Breast epithelium (tissue), 4 donors: ENCODE results near the gene DNAH17. TPM values are rescaled to one million over a fixed set of nuclear protein-coding genes. Genes with fewer than 3 reads are reported as not detected.

Experiments used
- DNase-seq, 2 donors: peaks; one replicate each; pipeline ENCODE4 v3.0.0-alpha.2; 2019; ENCODE audit warnings: low spot score in 2 of 2
- H3K27ac ChIP-seq, 2 donors: fragments of 200-600 bp; sonication (generic) in 1 of 2; one replicate each; pipeline ENCODE4 v1.5.1; 2016 to 2019; ENCODE audit warnings: mild to moderate bottlenecking in 1 of 2
- H3K27me3 ChIP-seq, 2 donors: fragments of 200-600 bp; sonication (generic) in 1 of 2; one replicate each; pipeline versions ENCODE4 v1.5.1 to v1.6.0; 2017 to 2019; ENCODE audit warnings: control low read depth in 1 of 2, mild to moderate bottlenecking in 1 of 2
- H3K36me3 ChIP-seq: fragments of 200-600 bp; one replicate; pipeline ENCODE4 v1.5.1; 2019
- H3K4me1 ChIP-seq, 2 donors: fragments of 200-600 bp; sonication (generic); one replicate each; pipeline ENCODE4 v1.5.1; 2016 to 2019; ENCODE audit warnings: control low read depth in 1 of 2
- H3K4me3 ChIP-seq, 3 donors: fragments of 200-600 bp; sonication (generic); 1 replicate in 2 of 3; 2 replicates in 1 of 3; pipeline ENCODE4 v1.5.1; 2016 to 2019; ENCODE audit warnings: mild to moderate bottlenecking in 3 of 3, moderate library complexity in 2 of 3
- H3K9me3 ChIP-seq, 2 donors: fragments of 200-600 bp; sonication (generic) in 1 of 2; one replicate each; pipeline ENCODE4 v1.5.1; 2016 to 2019; ENCODE audit warnings: control low read depth in 1 of 2
- POLR2A ChIP-seq: fragments of 450-650 bp; IDR thresholded peaks from one replicate; pipeline ENCODE4 v1.6.1; 2016; ENCODE audit warnings: antibody characterized with exemption, mild to moderate bottlenecking, moderate library complexity
- POLR2AphosphoS5 ChIP-seq, 3 donors: sonication (generic); formaldehyde crosslinking; IDR thresholded peaks; one replicate each; pipeline ENCODE4 v1.6.1; 2017; ENCODE audit warnings: antibody characterized with exemption in 3 of 3
- intact Hi-C: fragments of 100-400 bp; cut with DNase I; formaldehyde crosslinking; loops from one replicate; pipeline ENCODE4 v1.15.1; 2023; ENCODE audit warnings: low total_unique reads
- total RNA-seq, 3 donors: library from RNA; depleted of rRNA; stranded (reverse); fragments of >200 nt; gene quantifications; one replicate each; pipeline ENCODE4 v1.1.0, GENCODE V29; 2016
- TF ChIP-seq, protein P1 (sequence below), 3 donors: fragments of 450-650 bp; IDR thresholded peaks; one replicate each; pipeline ENCODE4 v1.5.1; 2016 to 2017; ENCODE audit warnings: antibody characterized with exemption in 3 of 3, mild to moderate bottlenecking in 3 of 3, moderate library complexity in 3 of 3

Gene DNAH17
- total RNA-seq, 3 donors from 2014 or later: 0.15 to 0.33 TPM; not detected in 1

- no peaks in the 10 kb centered on the region for H3K36me3 ChIP-seq
- intact Hi-C loops: no loop called here
- DNase-seq: no peak
- H3K4me3 ChIP-seq: no peak overlapping the region
- H3K27me3 ChIP-seq: no peaks in the 10 kb centered on the region
- H3K4me1 ChIP-seq: no peaks in the 10 kb centered on the region
- H3K9me3 ChIP-seq: no peaks in the 10 kb centered on the region
- no peak overlapping the region for H3K27ac ChIP-seq
- TF ChIP-seq, protein P1, sequence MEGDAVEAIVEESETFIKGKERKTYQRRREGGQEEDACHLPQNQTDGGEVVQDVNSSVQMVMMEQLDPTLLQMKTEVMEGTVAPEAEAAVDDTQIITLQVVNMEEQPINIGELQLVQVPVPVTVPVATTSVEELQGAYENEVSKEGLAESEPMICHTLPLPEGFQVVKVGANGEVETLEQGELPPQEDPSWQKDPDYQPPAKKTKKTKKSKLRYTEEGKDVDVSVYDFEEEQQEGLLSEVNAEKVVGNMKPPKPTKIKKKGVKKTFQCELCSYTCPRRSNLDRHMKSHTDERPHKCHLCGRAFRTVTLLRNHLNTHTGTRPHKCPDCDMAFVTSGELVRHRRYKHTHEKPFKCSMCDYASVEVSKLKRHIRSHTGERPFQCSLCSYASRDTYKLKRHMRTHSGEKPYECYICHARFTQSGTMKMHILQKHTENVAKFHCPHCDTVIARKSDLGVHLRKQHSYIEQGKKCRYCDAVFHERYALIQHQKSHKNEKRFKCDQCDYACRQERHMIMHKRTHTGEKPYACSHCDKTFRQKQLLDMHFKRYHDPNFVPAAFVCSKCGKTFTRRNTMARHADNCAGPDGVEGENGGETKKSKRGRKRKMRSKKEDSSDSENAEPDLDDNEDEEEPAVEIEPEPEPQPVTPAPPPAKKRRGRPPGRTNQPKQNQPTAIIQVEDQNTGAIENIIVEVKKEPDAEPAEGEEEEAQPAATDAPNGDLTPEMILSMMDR (IDR thresholded peaks at IDR 0.05): no peak
- no peak for TF ChIP-seq POLR2AphosphoS5 (IDR thresholded peaks at IDR 0.05)
- TF ChIP-seq POLR2A: no peak
Observed at GRCh38 chr17:78527345-78527744, 49.9 kb downstream of the DNAH17 start.

DNA sequence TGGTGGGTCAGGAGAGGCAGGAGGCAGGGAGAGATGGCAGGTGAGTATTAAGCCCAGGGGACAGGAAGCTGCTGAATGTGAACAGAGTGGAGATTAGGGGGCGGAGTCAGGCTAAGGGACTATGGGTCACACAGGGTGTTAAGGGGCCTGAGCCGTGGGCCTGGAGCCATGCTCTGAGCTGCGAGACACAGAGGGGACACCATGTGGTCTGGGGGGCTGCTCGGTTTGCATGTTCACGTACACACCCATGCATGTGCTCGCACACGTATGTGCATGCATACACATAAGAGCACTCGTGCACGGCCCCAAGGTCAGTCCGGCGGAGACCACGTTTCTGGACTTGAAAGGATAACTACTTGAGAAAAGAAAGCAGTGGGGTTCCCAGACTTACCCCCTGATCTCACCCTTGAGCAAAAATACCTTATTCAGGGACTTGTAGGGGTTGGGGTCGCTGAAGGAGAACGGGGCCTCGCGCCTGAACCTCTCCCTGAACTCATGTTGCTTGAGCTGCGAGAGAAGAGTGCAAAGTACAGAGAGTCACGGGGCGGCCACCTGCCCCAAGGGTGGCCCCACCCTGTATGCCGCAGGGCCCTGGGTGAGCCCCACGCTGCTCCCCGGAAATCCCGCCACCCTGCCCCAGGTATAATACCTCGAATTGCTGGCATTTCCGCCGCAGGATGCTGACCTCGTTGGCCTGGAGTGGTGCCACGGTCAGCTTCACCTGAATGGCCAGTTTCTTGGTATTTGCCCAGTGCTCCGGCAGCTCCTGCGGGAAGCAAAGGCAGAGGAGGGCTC lies 50.8 kb downstream of the DNAH17 start:
- no peaks in the 10 kb centered on the region for H3K27me3 ChIP-seq
- H3K4me3 ChIP-seq: no peak overlapping the region
- intact Hi-C loops: no loop called here
- no peak for DNase-seq
- H3K9me3 ChIP-seq: no peaks in the 10 kb centered on the region
- H3K4me1 ChIP-seq: no peaks in the 10 kb centered on the region
- no peak overlapping the region for H3K27ac ChIP-seq
- H3K36me3 ChIP-seq: no peaks in the 10 kb centered on the region
- TF ChIP-seq POLR2A: no peak
- no peak for TF ChIP-seq POLR2AphosphoS5 (IDR thresholded peaks at IDR 0.05)
- TF ChIP-seq, protein P1 (IDR thresholded peaks at IDR 0.05): no peak

DNA sequence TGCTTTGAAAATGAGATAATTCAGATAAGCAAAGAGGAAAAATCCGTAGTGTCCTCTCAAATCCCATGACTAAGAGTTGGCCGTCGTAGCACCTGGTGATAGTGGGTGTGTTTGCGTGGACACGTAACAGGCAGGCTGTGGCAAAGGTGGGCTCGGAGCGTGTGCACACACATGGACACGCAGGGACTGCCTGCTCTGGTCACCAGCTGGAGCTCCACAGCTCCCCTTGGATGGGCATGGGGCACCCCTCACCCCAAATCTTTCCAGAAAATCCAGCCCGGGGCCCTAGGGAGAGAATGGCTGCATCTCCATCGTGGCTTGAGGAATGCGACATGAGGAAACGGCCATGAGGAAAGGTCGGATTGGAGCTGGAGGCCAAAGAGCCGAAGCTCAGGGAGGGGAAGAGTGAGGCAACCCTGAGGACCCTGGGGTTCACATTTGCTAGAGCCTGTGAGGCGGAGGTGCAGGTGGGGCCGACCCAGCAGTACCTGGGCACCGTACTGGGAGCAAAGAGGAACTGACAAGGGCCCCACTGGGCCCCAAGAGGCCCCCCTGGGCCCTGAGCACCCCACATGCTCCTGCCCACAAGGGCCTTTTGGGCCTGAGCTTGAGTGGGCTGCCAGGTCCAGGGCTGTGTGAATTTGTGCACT lies 51.6 kb downstream of the DNAH17 start:
- no peaks in the 10 kb centered on the region for H3K9me3 ChIP-seq
- no peaks in the 10 kb centered on the region for H3K27me3 ChIP-seq
- no peak for DNase-seq
- no peak overlapping the region for H3K4me3 ChIP-seq
- H3K4me1 ChIP-seq: no peaks in the 10 kb centered on the region
- no peaks in the 10 kb centered on the region for H3K36me3 ChIP-seq
- no peak overlapping the region for H3K27ac ChIP-seq
- intact Hi-C loops: no loop called here
- no peak for TF ChIP-seq POLR2AphosphoS5 (IDR thresholded peaks at IDR 0.05)
- TF ChIP-seq, protein P1 (IDR thresholded peaks at IDR 0.05): no peak
- no peak for TF ChIP-seq POLR2A

GRCh38 chr17:78524870-78525510 lies 52.2 kb downstream of the DNAH17 start:
- no peak for DNase-seq
- Histone ChIP-seq H3K27ac (no peak overlapping the region), H3K4me3 (no peak overlapping the region), H3K27me3 (no peaks in the 10 kb centered on the region), H3K36me3 (no peaks in the 10 kb centered on the region), H3K9me3 (no peaks in the 10 kb centered on the region), H3K4me1 (no peaks in the 10 kb centered on the region)
- TF ChIP-seq, protein P1 (IDR thresholded peaks at IDR 0.05): no peak
- TF ChIP-seq POLR2AphosphoS5 (IDR thresholded peaks at IDR 0.05) (no peak), POLR2A (no peak)
- intact Hi-C loops: no loop called here
